ENCODE data around the gene SLC29A4. TPM values are rescaled to one million over a fixed set of nuclear protein-coding genes. Genes with fewer than 3 reads are reported as not detected.
"Not testable (repeated sequence)": the region's sequence is repeated elsewhere in the genome, so short reads cannot be mapped to it uniquely, and the experiment has no call there.

The SLC29A4 gene
- polyA plus RNA-seq, 1 donor (not counting 4 experiments of a cell fraction or from before 2014, with no cell fraction given): 0.43 TPM

- dilution Hi-C loops (cut with MboI; ENCODE audit: extremely low pct_ligation_motif_present, low sequenced_read_pairs): no loop called here
- H3K4me2 ChIP-seq (ENCODE audit: control insufficient read depth, extremely low read depth, insufficient read depth, low read depth, low read length): peak overlapping the region; percentile 48
- FAIRE-seq (no peak), DNase-seq (ENCODE audit: low read depth, low spot score) (no peak)
- no peaks in the 10 kb centered on the region for H4K20me1 ChIP-seq (ENCODE audit: control insufficient read depth, extremely low read depth, insufficient read depth, low read length)
- H3K27me3 ChIP-seq (ENCODE audit: control insufficient read depth, extremely low read depth, insufficient read depth, low read length): peaks cover 4% of the 10 kb centered on the region
- no peaks in the 10 kb centered on the region for H3K9me3 ChIP-seq (ENCODE audit: control insufficient read depth, low read depth, low read length)
- H3K27ac ChIP-seq (ENCODE audit: control insufficient read depth, insufficient read depth, low read length): no peak overlapping the region
- H3K36me3 ChIP-seq (ENCODE audit: control insufficient read depth in 2 of 2, extremely low read depth in 1 of 2, insufficient read depth in 2 of 2, low read length in 2 of 2): no peaks in the 10 kb centered on the region
- H3K4me1 ChIP-seq (ENCODE audit: control insufficient read depth, extremely low read depth, insufficient read depth, low read length): peaks cover 10% of the 10 kb centered on the region
- TF ChIP-seq CTCF (optimal IDR thresholded peaks at IDR 0.05 in 1 of 3, IDR thresholded peaks at IDR 0.05 in 1 of 3, conservative IDR thresholded peaks at IDR 0.05 in 1 of 3; ENCODE audit: extremely low read depth in 1 of 3, insufficient read depth in 2 of 3, low read length in 3 of 3) (no peak), EZH2 (IDR thresholded peaks at IDR 0.05; ENCODE audit: low read length) (no peak)
- H3K79me2 ChIP-seq (ENCODE audit: control insufficient read depth, insufficient read depth, low read length): no peaks in the 10 kb centered on the region
- no peak overlapping the region for H2AFZ ChIP-seq (ENCODE audit: control insufficient read depth, low read length)
- H3K9me1 ChIP-seq (ENCODE audit: control insufficient read depth, extremely low read depth, insufficient read depth, low read length): no peaks in the 10 kb centered on the region
- H3K9ac ChIP-seq (ENCODE audit: control insufficient read depth, extremely low read depth, insufficient read depth, low read length): peak overlapping the region; percentile 22
- H3K4me3 ChIP-seq (ENCODE audit: control insufficient read depth in 2 of 3, extremely low read depth in 1 of 3, insufficient read depth in 2 of 3, low read depth in 1 of 3, low read length in 3 of 3): no peak overlapping the region
Measured at GRCh38 chr7:5289355-5289754, 6.6 kb downstream of the SLC29A4 start.

- Histone ChIP-seq H4K20me1 (ENCODE audit: control insufficient read depth, extremely low read depth, insufficient read depth, low read length) (no peaks in the 10 kb centered on the region), H3K9ac (ENCODE audit: control insufficient read depth, extremely low read depth, insufficient read depth, low read length) (no peak overlapping the region), H3K4me2 (ENCODE audit: control insufficient read depth, extremely low read depth, insufficient read depth, low read depth, low read length) (no peak overlapping the region), H2AFZ (ENCODE audit: control insufficient read depth, low read length) (no peak overlapping the region), H3K4me1 (ENCODE audit: control insufficient read depth, extremely low read depth, insufficient read depth, low read length) (peaks cover 10% of the 10 kb centered on the region), H3K27ac (ENCODE audit: control insufficient read depth, insufficient read depth, low read length) (no peak overlapping the region), H3K4me3 (ENCODE audit: control insufficient read depth in 2 of 3, extremely low read depth in 1 of 3, insufficient read depth in 2 of 3, low read depth in 1 of 3, low read length in 3 of 3) (no peak overlapping the region), H3K9me1 (ENCODE audit: control insufficient read depth, extremely low read depth, insufficient read depth, low read length) (no peaks in the 10 kb centered on the region), H3K27me3 (ENCODE audit: control insufficient read depth, extremely low read depth, insufficient read depth, low read length) (peaks cover 5% of the 10 kb centered on the region), H3K36me3 (ENCODE audit: control insufficient read depth in 2 of 2, extremely low read depth in 1 of 2, insufficient read depth in 2 of 2, low read length in 2 of 2) (no peaks in the 10 kb centered on the region), H3K79me2 (ENCODE audit: control insufficient read depth, insufficient read depth, low read length) (no peaks in the 10 kb centered on the region), H3K9me3 (ENCODE audit: control insufficient read depth, low read depth, low read length) (no peaks in the 10 kb centered on the region)
- dilution Hi-C loops (cut with MboI; ENCODE audit: extremely low pct_ligation_motif_present, low sequenced_read_pairs): no loop called here
- TF ChIP-seq EZH2 (IDR thresholded peaks at IDR 0.05; ENCODE audit: low read length): no peak
- TF ChIP-seq CTCF (optimal IDR thresholded peaks at IDR 0.05 in 1 of 3, IDR thresholded peaks at IDR 0.05 in 1 of 3, conservative IDR thresholded peaks at IDR 0.05 in 1 of 3; ENCODE audit: extremely low read depth in 1 of 3, insufficient read depth in 2 of 3, low read length in 3 of 3): no peak
- FAIRE-seq: no peak
- no peak for DNase-seq (ENCODE audit: low read depth, low spot score)
Measured at GRCh38 chr7:5291301-5291700, 8.6 kb downstream of the SLC29A4 start.

GRCh38 chr7:5291711-5292335, 9.1 kb downstream of the SLC29A4 start:
- dilution Hi-C loops (cut with MboI; ENCODE audit: extremely low pct_ligation_motif_present, low sequenced_read_pairs); FAIRE-seq: not testable (repeated sequence)
- peaks cover 10% of the 10 kb centered on the region for H3K4me1 ChIP-seq (ENCODE audit: control insufficient read depth, extremely low read depth, insufficient read depth, low read length)

More at GRCh38 chr7:5291711-5292335, 9.1 kb downstream of the SLC29A4 start:
- not testable (repeated sequence) for H3K27me3 ChIP-seq (ENCODE audit: control insufficient read depth, extremely low read depth, insufficient read depth, low read length); H3K36me3 ChIP-seq (ENCODE audit: control insufficient read depth in 2 of 2, extremely low read depth in 1 of 2, insufficient read depth in 2 of 2, low read length in 2 of 2); H3K9ac ChIP-seq (ENCODE audit: control insufficient read depth, extremely low read depth, insufficient read depth, low read length); H3K79me2 ChIP-seq (ENCODE audit: control insufficient read depth, insufficient read depth, low read length); H3K9me3 ChIP-seq (ENCODE audit: control insufficient read depth, low read depth, low read length); H2AFZ ChIP-seq (ENCODE audit: control insufficient read depth, low read length); H3K9me1 ChIP-seq (ENCODE audit: control insufficient read depth, extremely low read depth, insufficient read depth, low read length); H3K27ac ChIP-seq (ENCODE audit: control insufficient read depth, insufficient read depth, low read length); DNase-seq (ENCODE audit: low read depth, low spot score); H3K4me2 ChIP-seq (ENCODE audit: control insufficient read depth, extremely low read depth, insufficient read depth, low read depth, low read length); H3K4me3 ChIP-seq (ENCODE audit: control insufficient read depth in 2 of 3, extremely low read depth in 1 of 3, insufficient read depth in 2 of 3, low read depth in 1 of 3, low read length in 3 of 3); H4K20me1 ChIP-seq (ENCODE audit: control insufficient read depth, extremely low read depth, insufficient read depth, low read length)

All from keratinocyte (primary cell).